VCaP (cell line): Measurements from ENCODE around the gene MYLK.

Source experiments
- H3K27ac ChIP-seq: fragments of 450-650 bp; 2 replicates; pipeline ENCODE4 v1.5.1; 2017
- TF ChIP-seq, protein P1 (sequence below): fragments of 450-650 bp; conservative IDR thresholded peaks from 2 replicates; pipeline ENCODE4 v1.5.1; 2017; ENCODE audit warnings: mild to moderate bottlenecking, moderate library complexity

The MYLK gene

DNA sequence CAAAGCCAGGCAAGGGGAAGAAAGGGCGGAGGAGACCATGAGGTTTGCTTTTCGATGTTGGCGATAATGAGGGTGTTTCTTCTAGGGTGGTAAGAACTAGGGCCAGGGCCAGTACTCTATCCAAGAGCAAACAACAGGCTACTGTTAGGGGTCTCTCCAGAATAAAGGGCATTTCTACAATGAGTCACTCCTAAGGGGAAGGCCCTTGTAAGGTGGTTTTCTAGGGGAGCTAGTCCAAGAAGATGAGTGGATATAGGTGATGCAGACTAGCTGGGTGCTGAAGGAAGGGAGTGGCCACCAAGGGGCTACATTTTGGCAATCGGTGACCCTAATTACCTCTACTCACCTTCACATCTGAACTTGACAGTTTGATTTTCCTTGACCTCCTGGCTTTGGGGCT, 150.8 kb downstream of the MYLK start:
- TF ChIP-seq, protein P1, sequence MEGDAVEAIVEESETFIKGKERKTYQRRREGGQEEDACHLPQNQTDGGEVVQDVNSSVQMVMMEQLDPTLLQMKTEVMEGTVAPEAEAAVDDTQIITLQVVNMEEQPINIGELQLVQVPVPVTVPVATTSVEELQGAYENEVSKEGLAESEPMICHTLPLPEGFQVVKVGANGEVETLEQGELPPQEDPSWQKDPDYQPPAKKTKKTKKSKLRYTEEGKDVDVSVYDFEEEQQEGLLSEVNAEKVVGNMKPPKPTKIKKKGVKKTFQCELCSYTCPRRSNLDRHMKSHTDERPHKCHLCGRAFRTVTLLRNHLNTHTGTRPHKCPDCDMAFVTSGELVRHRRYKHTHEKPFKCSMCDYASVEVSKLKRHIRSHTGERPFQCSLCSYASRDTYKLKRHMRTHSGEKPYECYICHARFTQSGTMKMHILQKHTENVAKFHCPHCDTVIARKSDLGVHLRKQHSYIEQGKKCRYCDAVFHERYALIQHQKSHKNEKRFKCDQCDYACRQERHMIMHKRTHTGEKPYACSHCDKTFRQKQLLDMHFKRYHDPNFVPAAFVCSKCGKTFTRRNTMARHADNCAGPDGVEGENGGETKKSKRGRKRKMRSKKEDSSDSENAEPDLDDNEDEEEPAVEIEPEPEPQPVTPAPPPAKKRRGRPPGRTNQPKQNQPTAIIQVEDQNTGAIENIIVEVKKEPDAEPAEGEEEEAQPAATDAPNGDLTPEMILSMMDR = no peak
- no peak overlapping the region for H3K27ac ChIP-seq

DNA sequence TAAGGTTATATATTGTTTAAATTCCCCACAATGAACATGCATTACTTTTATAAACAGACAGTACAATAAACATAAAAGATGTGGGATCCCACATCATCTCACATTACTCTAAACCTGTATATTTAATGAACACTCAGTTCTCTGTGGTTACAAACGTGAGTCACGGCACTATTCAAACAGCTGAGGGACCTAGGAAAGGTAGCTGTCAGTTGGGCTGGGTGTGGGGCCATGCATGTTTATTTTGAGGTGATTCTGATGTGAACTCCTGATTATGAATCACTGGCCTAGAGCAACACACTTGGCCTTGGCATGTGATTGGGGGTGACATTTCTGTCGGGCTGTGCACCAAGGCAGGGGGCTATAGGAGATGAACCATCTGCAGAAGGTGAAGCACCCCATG, 151.7 kb downstream of the MYLK start:
- no peak overlapping the region for H3K27ac ChIP-seq
- TF ChIP-seq, protein P1 = no peak

DNA sequence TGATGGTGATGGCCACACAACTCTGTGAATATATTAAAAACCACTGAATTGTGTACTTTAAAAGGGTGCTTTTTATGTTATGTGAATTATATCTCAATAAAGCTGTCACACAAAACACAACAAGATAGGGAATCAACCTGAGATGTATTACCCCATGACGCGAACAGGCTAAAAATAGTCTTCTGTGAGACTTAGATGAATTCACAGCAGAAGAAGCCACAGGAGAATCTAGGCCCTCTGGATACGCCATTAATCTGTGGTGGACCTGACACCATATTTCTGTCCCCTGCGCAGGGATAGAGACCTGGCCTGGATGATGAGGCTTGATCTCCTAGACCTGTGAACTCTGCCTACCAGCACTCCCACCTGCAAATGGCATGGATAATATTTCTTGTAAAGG, 153.3 kb downstream of the MYLK start:
- TF ChIP-seq, protein P1 = no peak
- H3K27ac ChIP-seq = no peak overlapping the region; the same call in 1 of the 2 replicates

DNA sequence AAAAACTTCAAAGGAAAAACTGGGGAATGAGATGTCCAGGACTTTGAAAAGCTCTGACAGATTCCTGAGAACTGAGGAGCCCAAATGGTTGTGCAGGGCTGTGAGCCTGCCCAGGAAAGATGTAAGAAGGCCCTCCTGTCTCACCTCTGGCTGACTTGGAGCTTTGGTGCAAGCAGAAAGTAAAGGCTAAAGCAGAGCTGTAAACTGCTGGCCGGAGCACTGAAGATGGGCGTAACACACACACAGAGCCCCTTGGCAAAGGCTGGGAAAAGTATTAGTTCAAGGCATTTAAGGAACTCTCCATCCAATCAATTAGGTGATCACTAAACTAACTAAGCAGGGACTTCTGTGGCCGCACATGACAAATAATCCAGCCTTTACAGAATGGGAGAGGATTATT, 155.1 kb downstream of the MYLK start:
- TF ChIP-seq, protein P1 = no peak
- no peak overlapping the region for H3K27ac ChIP-seq

DNA sequence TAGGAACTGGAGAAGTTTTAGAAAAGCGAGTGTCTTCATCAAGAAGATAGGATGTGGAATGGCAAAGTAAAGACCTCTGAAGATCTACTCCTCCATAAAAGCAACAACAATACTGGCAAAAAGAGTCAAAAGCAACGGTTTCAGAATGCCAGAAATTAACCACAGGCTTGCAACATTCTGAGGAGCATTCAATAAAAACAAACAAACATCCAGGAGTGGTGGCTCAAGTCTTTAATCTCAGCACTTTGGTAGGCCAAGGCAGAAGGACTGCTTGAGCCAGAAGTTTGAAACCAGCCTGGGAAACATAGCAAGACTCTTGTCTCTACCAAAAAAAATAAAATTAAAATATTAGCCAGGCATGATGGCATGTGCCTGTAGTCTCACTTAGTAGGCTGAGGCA, 156.1 kb downstream of the MYLK start:
- TF ChIP-seq, protein P1 = no peak
- no peak overlapping the region for H3K27ac ChIP-seq

DNA sequence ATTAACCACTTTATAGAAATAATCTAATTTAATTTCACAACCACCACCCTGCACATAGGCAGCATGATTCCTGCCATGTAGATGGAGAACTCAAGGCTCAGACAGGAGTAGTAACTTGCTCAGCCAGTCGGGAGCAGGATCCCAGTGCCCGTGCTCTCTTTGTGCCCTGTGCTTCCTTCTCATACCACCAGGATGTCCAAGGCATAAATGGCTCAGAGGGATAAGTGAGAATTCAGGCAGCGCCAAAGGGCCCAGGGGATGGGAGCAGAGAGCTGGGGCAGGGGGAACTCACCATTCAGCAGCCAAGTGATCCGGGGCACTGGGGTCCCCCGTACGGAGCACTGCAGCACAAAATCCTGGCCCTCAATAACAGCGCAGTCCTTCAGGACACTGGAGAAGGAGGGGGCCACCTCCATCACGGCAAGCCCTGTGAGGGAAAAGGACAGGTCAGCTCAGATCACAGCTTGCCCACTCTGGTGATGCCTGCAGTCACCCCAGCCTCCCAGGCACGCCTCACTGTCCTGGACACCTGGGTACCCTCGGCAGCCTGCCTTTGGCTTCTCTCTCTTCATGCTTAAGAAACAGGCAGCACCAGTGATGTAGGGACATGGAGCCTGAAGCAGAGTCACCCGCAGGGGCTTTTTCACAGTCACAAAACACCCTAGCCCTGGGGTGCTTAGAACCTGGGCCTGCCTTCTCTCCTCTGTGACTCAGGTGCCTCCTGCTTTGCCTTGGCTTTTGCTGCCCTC, 158.3 kb downstream of the MYLK start:
- no peak overlapping the region for H3K27ac ChIP-seq
- TF ChIP-seq, protein P1 = no peak

DNA sequence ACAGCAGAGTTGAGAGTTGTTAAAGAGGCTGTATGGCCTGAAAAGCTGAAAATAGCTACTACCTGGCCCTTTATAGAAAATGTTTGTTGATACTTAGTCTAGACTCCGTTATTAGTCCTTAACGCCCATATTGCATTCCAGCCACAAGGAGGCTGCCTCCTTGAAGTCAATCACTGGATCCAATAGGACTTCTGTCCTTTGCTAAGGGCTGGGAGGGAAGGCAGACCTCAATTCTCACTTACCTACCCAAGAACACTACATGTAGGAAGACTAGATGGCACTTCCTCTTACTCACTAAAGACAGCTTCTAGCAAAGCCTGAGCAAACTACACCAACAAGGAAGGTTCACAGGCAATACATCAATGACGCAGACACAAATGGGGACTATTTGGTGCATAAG, 159.8 kb downstream of the MYLK start:
- TF ChIP-seq, protein P1 = no peak
- no peak overlapping the region for H3K27ac ChIP-seq
